T47D (cell line): Measurements from ENCODE around the gene TSPAN33.

Experiments used
- DNase-seq, 2 experiments: peaks; one replicate each; pipeline versions ENCODE4 v3.0.0 to v3.0.0-alpha.2; 2011 to 2012; ENCODE audit warnings: low read depth in 1 of 2, low spot score in 1 of 2
- JUND ChIP-seq: IDR thresholded peaks from 2 replicates; pipeline ENCODE4 v1.6.1; 2012; ENCODE audit warnings: low read depth
- in situ Hi-C: cut with HindIII; loops from 2 replicates; pipeline ENCODE4 v1.10.0; 2016; ENCODE audit warnings: low sequenced_read_pairs, low pct_unique_long_range_greater_than_20kb

Gene TSPAN33

DNA sequence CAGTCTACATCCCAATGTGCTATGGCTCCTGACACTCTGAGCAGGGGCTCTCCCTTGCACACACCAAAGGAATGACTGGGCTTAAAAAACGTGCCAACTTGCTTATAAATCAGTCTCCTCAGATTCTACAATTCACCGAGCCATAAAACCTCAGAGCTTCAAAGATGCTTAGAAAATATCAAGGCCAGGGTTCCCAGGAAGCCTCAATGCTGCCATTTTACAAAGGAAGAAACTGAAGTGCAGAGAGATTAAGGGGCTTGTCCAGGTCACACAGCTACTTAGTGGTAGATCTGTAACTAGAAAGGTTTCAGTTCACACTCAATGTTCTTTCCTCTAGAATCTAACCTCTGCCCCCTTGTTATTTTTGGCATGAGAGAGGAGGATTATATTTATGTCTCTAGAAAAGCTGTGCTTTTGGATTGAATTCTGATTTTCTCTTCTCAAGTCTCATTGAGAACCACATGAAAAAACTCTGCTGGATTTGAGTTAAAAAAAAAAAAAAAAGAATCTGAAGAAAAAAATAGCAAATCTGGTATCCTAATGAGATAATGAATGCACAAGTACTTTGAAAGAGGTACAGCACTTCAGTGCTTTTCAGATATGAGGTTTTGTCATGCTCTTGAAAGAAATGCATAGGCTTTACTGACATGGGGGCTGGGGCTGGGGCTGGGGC, 22.3 kb upstream of the TSPAN33 start:
- in situ Hi-C loops: no loop called here
- no peak for DNase-seq
- TF ChIP-seq JUND: no peak

DNA sequence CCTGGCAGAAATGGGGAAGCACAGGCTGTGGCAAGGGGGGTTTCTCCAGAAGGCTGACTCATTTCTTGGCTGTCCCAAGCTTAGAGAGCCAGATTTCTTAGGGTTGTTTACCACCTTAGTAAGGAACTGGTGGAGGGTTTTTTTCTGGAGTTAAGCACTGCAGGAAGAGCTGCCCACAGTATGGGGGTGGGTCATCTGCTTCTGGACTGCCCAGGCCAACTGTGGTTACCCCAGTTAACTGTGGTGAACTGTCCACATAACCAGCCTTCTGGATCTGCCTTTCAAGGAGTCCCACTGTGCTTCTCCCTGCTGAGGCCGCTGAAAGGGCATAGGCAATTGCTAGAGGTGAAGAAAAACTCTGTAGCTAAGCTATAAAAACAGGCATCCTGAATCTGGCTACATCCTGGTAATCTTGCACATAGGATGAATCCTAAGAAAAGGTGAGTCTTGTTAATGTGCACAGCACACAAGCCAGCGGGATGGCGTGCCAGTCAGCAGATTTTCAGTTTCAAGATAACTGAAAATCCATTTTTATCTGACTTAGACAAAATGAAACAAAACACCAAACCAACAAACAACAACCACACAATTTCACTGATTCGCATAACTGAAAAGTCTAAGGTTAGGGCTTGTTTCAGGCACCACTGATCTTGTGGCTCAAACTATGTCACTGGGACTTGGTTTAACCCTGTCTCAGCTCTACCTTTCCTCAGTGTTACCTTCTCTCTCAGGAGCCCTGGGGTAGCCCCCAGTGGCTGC, 21.6 kb upstream of the TSPAN33 start:
- TF ChIP-seq JUND: no peak
- in situ Hi-C loops: no loop called here
- DNase-seq: no peak

DNA sequence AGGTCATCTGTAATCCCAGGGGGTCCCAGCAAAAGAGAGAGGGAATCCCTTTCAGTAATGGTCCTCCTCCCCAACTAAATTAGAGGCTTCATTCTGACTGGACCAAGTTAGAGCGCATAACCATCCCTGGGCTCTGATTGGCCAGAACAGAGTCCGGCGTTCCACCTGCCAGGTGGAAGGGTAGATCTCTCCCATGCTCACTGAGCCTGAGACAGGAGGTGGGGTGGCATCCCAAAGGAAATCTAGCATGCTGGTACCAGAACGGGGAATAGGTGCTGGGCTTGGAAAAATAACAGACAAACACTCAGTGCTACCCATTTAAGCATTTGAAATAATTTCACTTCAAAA, 21.0 kb upstream of the TSPAN33 start:
- no peak for TF ChIP-seq JUND
- in situ Hi-C loops: no loop called here
- DNase-seq: no peak

DNA sequence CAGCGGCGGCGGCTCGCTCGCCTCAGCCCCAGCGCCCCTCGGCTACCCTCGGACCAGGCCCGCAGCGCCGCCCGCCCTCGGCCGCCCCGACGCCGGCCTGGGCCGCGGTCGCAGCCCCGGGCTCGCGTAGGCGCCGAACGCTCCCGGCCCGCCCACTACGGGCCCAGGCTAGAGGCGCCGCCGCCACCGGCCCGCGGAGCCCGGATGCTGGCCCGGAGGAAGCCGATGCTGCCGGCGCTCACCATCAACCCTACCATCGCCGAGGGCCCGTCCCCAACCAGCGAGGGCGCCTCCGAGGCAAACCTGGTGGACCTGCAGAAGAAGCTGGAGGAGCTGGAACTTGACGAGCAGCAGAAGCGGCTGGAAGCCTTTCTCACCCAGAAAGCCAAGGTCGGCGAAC, 18.2 kb upstream of the TSPAN33 start:
- TF ChIP-seq JUND: no peak
- in situ Hi-C loops: no loop called here
- no peak for DNase-seq

DNA sequence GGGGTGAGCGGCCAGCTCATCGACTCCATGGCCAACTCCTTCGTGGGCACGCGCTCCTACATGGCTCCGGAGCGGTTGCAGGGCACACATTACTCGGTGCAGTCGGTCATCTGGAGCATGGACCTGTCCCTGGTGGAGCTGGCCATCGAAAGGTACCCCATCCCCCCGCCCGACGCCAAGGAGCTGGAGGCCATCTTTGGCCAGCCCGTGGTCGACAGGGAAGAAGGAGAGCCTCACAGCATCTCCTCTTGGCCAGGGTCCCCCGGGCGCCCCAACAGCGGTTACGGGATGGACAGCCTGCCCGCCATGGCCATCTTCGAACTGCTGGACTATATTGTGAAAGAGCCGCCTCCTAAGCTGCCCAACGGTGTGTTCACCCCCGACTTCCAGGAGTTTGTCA, 17.4 kb upstream of the TSPAN33 start:
- TF ChIP-seq JUND: no peak
- no peak for DNase-seq
- in situ Hi-C loops: no loop called here

DNA sequence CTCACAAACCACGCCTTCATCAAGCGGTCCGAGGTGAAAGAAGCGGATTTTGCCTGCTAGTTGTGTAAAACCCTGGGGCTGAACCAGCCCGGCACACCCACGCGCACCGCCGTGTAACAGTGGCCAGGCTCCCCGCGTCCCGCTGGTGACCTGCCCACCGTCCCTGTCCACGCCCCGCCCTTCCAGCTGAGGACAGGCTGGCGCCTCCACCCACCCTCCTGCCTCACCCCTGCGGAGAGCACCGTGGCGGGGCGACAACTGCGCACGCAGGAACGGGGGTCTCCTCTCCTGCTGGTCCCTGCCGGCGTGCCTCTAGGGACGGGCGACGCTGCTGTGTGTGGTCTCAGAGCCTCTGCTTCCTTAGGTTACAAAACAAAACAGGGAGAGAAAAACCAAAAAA, 16.9 kb upstream of the TSPAN33 start:
- DNase-seq: no peak
- no peak for TF ChIP-seq JUND
- in situ Hi-C loops: no loop called here

DNA sequence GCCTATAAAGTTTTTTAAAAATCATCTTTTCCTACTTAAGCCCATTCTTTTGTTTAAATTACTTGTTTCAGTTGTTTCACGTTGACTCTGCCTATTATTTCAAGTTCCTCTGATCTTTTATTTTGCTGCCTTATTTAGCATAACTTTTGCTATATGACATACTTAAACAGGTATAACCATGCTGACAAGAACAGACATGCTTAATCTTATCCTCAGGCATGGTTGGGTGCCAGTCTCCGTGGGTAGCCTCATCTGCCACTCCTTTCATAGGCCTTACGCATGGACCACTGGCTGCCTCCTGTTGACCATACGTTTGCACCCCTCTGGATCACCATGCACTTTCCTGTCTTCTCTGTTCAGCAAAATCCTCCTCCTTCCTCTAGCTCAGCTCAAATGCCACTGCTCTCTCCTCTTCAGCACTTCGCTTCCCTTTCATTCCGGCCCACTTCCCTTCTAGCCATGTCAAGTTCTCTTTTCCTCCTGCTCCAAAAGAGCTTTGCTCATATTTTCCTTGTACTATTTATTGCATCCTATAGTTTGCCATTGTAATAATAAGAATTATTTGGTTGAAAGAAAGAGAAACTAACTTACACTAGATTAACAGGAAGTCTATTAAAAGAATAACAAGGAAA, 10.0 kb upstream of the TSPAN33 start:
- no peak for TF ChIP-seq JUND
- DNase-seq: no peak
- in situ Hi-C loops: no loop called here

DNA sequence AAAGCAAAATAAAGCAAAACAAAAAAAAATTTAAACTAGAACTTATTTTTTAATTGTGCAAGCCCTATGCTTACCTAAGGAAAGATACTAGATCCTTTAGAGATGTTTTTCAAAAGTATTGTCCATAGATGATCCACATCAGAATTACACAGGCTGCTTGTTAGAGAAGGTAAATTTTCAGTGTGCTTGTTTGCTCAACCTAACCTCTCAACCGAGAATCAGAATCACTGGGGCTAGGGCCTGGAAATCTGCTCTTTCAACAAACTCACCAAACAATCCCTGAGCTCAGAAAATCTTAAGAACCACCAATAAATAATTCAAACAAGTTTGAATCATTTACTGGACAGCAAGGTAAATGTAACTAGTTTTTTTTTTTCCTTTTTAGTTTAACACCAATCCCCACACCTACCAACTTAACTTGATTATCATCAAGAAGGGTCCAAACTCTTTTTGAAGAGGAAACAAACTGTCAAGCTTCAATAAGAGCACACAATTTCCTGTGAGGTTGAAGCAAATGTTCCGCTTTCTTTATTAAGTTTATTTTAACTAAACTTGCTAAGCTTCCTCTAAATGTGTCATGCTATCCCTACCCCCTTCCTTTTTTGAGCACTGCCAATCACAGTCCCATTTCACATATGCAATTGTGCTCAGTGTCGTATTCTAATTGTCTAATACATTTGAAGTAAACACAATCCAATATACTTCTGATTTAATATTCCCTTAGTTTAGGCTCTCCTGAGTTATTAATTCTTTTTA, 7.4 kb upstream of the TSPAN33 start:
- TF ChIP-seq JUND: no peak
- in situ Hi-C loops: no loop called here
- no peak for DNase-seq

DNA sequence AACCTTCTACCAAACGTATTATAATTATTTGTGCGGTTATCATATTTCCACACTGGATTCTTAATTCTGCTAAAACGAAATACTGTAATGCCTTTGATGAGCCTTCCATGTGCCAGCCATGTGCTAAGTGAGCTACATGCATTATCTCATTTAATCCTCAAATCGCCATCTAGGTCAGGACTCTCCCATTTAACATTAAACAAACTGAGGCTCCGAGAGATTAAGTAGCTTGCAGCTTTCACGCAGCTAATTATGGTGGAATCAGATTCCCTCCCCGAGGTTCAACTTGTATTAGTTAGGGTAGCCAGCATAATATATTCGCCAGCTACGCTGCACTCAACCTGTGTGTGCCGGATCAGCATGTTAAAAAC, 798 bp upstream of the TSPAN33 start:
- DNase-seq: no peak
- in situ Hi-C loops: no loop called here
- TF ChIP-seq JUND: no peak

DNA sequence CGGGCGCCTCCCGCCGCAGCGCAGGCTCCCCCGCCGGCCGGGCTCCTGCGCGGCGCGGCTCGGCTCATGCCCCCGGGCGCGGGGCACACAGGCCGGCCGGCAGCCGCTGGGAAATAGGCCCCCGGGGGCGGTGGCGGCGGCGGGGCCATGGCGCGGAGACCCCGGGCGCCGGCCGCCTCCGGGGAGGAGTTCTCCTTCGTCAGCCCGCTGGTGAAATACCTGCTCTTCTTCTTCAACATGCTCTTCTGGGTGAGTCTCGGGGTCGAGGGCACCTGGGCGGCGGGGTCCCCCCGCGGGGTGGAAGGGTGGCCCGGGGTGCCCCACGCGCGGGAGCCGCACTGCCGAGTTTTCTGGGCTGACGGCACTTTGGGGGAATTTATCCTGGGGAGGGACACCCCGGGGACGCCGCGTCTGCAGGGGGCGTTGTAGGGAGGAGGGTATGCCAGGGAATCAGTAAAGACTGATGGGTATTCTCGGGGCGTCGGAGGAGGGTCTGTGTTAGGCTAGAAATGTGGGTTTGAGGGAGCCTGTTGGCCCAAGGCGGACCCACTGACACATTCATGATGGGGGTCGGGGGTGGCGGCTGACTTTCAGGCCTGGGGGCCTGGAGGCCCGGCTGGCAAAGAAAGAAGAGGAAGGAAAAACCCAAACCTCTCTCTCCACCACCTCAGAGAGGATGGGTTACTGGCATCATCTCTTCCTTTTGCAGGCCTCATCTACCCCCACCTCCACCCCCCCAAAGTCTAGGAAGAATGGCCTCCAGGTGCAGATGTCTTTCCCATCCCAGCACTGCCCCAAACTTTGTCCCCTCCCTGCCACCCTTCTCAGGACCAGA, 544 bp downstream of the TSPAN33 start:
- TF ChIP-seq JUND: no peak
- no peak for DNase-seq
- in situ Hi-C loops: no loop called here

DNA sequence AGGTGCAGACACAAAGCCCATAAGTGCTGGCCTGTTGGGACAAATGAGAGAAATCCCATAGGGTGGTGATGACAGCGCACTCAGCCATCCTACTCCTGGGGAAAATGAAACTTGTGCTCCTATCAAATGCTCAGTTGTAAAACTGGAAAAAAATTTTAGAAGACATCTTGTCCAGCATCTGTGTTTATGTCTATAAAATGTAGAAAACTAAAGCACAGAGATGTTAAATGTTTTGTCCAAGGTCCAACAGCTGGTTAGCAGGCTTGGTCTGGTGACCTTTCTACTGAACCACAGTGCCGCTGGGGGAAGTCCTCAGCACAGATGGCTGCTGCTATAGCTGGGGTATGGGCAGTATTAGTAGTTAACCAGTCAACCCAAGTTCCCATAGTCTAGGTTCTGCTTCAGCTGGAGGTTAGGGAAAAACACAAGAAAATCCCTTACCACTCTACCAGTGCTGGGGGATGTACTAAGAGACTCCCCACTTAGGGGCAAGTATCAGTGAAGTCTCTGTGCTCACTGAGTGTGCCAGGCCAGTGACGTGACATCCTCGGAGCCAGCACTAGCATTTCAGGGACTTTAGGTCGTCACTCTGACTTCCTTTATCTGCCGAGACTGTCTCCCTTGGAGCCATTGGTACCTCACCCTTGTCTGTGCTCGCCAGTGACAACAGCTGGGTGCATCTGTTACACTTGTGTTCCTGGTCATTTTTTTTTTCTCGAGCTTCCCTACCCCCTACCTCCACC, 1.9 kb downstream of the TSPAN33 start:
- TF ChIP-seq JUND: no peak
- in situ Hi-C loops: no loop called here
- DNase-seq: no peak
